Endodermal cell (in vitro differentiated cells): ENCODE data around the gene F2RL2. TPM values are rescaled to one million over a fixed set of nuclear protein-coding genes. Genes with fewer than 3 reads are reported as not detected.

Source experiments
- DNase-seq: peaks from one replicate; pipeline ENCODE4 v3.0.0-alpha.2; 2017
- H3K27ac ChIP-seq: 2 replicates; pipeline ENCODE4 v1.5.1; 2013; ENCODE audit warnings: mild to moderate bottlenecking, low read depth, low read length, moderate library complexity
- H3K27me3 ChIP-seq: 2 replicates; pipeline ENCODE4 v1.6.1; 2013; ENCODE audit warnings: mild to moderate bottlenecking, low read length, moderate library complexity; ENCODE audit not compliant: insufficient read depth, control insufficient read depth, poor library complexity, severe bottlenecking
- H3K36me3 ChIP-seq: 2 replicates; pipeline ENCODE4 v1.7.0; 2013; ENCODE audit warnings: mild to moderate bottlenecking, low read length, moderate library complexity; ENCODE audit not compliant: control insufficient read depth, insufficient read depth
- H3K4me1 ChIP-seq: one replicate; pipeline ENCODE4 v1.7.0; 2013; ENCODE audit warnings: low read length; ENCODE audit not compliant: control insufficient read depth, insufficient read depth
- H3K4me3 ChIP-seq: 2 replicates; pipeline ENCODE4 v1.5.1; 2013; ENCODE audit warnings: mild to moderate bottlenecking, low read length, moderate library complexity
- H3K9ac ChIP-seq: 2 replicates; pipeline ENCODE4 v1.6.1; 2013; ENCODE audit warnings: mild to moderate bottlenecking, low read length, moderate library complexity; ENCODE audit not compliant: poor library complexity, severe bottlenecking; ENCODE audit errors: extremely low read depth
- H3K9me3 ChIP-seq: 2 replicates; pipeline ENCODE4 v1.6.1; 2013; ENCODE audit warnings: mild to moderate bottlenecking, low read length, moderate library complexity; ENCODE audit not compliant: control insufficient read depth
- H3K27ac Mint-ChIP-seq: 2 replicates; pipeline ENCODE4 v1.8.0; 2020; ENCODE audit warnings: mixed read lengths
- H3K27me3 Mint-ChIP-seq: 2 replicates; pipeline ENCODE4 v1.8.0; 2021; ENCODE audit warnings: mild to moderate bottlenecking, mixed read lengths; ENCODE audit not compliant: insufficient read depth
- H3K36me3 Mint-ChIP-seq: 2 replicates; pipeline ENCODE4 v1.8.0; 2020; ENCODE audit warnings: low read depth, mixed read lengths
- H3K4me1 Mint-ChIP-seq: 2 replicates; pipeline ENCODE4 v1.8.0; 2020; ENCODE audit warnings: mixed read lengths
- H3K4me3 Mint-ChIP-seq: 2 replicates; pipeline ENCODE4 v1.8.0; 2020; ENCODE audit warnings: mild to moderate bottlenecking, moderate library complexity, mixed read lengths
- H3K9me3 Mint-ChIP-seq: 2 replicates; pipeline ENCODE4 v1.8.0; 2020; ENCODE audit warnings: mild to moderate bottlenecking, mixed read lengths
- CTCF ChIP-seq: fragments of 200-600 bp; sonication (generic); conservative IDR thresholded peaks from 2 replicates; pipeline ENCODE4 v1.5.0; 2021; ENCODE audit warnings: antibody characterized with exemption, mild to moderate bottlenecking
- WGBS, 2 experiments: methylation state at CpG; one replicate each; pipeline versions ENCODE4 v1.1.5 to v1.1.7; 2013; ENCODE audit warnings: missing lambda C conversion rate in 2 of 2, mixed read lengths in 1 of 2; ENCODE audit not compliant: insufficient coverage in 1 of 2, insufficient read length in 1 of 2; 5-methylcytosine and 5-hydroxymethylcytosine counted together
- total RNA-seq, 2 donors: library from RNA; stranded (reverse); fragmentation: NEBNext Ultra II Directional in 1 of 2; extraction: Animal tissue kit (Norgen Biotek cat#: 25700) in 1 of 2; gene quantifications; 2 replicates in 1 of 2; 3 replicates in 1 of 2; pipeline ENCODE4 v1.2.1, GENCODE V29; 2021

The F2RL2 gene
- total RNA-seq, 2 donors from 2014 or later: 0.18 to 0.53 TPM

GRCh38 chr5:76582230-76583162, 40.7 kb downstream of the F2RL2 start:
- Mint-ChIP-seq H3K9me3 (no peaks in the 10 kb centered on the region), H3K27ac (no peak overlapping the region), H3K36me3 (no peaks in the 10 kb centered on the region), H3K4me1 (peaks cover 22% of the 10 kb centered on the region), H3K27me3 (peaks cover 15% of the 10 kb centered on the region), H3K4me3 (no peak overlapping the region)
- Histone ChIP-seq H3K9me3 (no peaks in the 10 kb centered on the region), H3K4me1 (peaks cover 10% of the 10 kb centered on the region), H3K4me3 (no peak overlapping the region), H3K36me3 (no peaks in the 10 kb centered on the region), H3K27me3 (no peaks in the 10 kb centered on the region), H3K9ac (no peak overlapping the region), H3K27ac (no peak overlapping the region)
- WGBS, 2 experiments: 83 to 100% methylated on average over 3 to 6 of the region's 6 CpGs
- no peak for TF ChIP-seq CTCF
- no peak for DNase-seq

GRCh38 chr5:76580981-76581380, 42.2 kb downstream of the F2RL2 start:
- Mint-ChIP-seq H3K27ac (no peak overlapping the region), H3K36me3 (no peaks in the 10 kb centered on the region), H3K4me1 (peaks cover 29% of the 10 kb centered on the region), H3K9me3 (no peaks in the 10 kb centered on the region), H3K4me3 (no peak overlapping the region), H3K27me3 (peaks cover 15% of the 10 kb centered on the region)
- Histone ChIP-seq H3K9me3 (no peaks in the 10 kb centered on the region), H3K27me3 (no peaks in the 10 kb centered on the region), H3K9ac (no peak overlapping the region), H3K4me3 (no peak overlapping the region), H3K4me1 (peaks cover 12% of the 10 kb centered on the region), H3K27ac (no peak overlapping the region), H3K36me3 (no peaks in the 10 kb centered on the region)
- DNase-seq: no peak
- 90 to 92% methylated on average over 2 to 3 of the region's 3 CpGs for WGBS, 2 experiments
- no peak for TF ChIP-seq CTCF

- Histone ChIP-seq H3K4me3 (no peak overlapping the region), H3K27me3 (no peaks in the 10 kb centered on the region), H3K4me1 (peaks cover 12% of the 10 kb centered on the region), H3K9me3 (no peaks in the 10 kb centered on the region), H3K9ac (no peak overlapping the region), H3K27ac (no peak overlapping the region), H3K36me3 (no peaks in the 10 kb centered on the region)
- H3K36me3 Mint-ChIP-seq: no peaks in the 10 kb centered on the region
- peaks cover 29% of the 10 kb centered on the region for H3K4me1 Mint-ChIP-seq
- H3K27ac Mint-ChIP-seq: no peak overlapping the region
- H3K4me3 Mint-ChIP-seq: no peak overlapping the region
- 87 to 96% methylated on average over 4 to 7 of the region's 7 CpGs for WGBS, 2 experiments
- H3K27me3 Mint-ChIP-seq: peaks cover 15% of the 10 kb centered on the region
- no peak for TF ChIP-seq CTCF
- no peak for DNase-seq
- H3K9me3 Mint-ChIP-seq: no peaks in the 10 kb centered on the region
Measured at GRCh38 chr5:76579166-76579937, 43.9 kb downstream of the F2RL2 start.
